Esophagus squamous epithelium (tissue), 5 donors: ENCODE results near the gene ARIH1. TPM values are rescaled to one million over a fixed set of nuclear protein-coding genes. Genes with fewer than 3 reads are reported as not detected.

Experiments
- DNase-seq: peaks from one replicate; lab custom pipeline; 2025; lab: John Stamatoyannopoulos, UW
- H3K27ac ChIP-seq, 4 donors: fragments of 200-600 bp; sonication (generic); one replicate each; pipeline ENCODE4 v1.5.1; 2016 to 2019; ENCODE audit warnings: mild to moderate bottlenecking in 1 of 4
- H3K27me3 ChIP-seq, 4 donors: fragments of 200-600 bp; sonication (generic); 1 replicate in 3 of 4; 2 replicates in 1 of 4; pipeline versions ENCODE4 v1.5.1 to v1.6.0; 2017 to 2021; ENCODE audit warnings: antibody characterized with exemption in 1 of 4
- H3K36me3 ChIP-seq, 3 donors: fragments of 200-600 bp; sonication (generic); one replicate each; pipeline ENCODE4 v1.5.1; 2016 to 2019
- H3K4me1 ChIP-seq, 3 donors: fragments of 200-600 bp; sonication (generic); one replicate each; pipeline ENCODE4 v1.5.1; 2017 to 2019
- H3K4me3 ChIP-seq, 4 donors: fragments of 200-600 bp; sonication (generic); 1 replicate in 3 of 4; 2 replicates in 1 of 4; pipeline ENCODE4 v1.5.1; 2016 to 2019; ENCODE audit warnings: mild to moderate bottlenecking in 2 of 4, moderate library complexity in 1 of 4
- H3K9me3 ChIP-seq, 3 donors: fragments of 200-600 bp; sonication (generic); one replicate each; pipeline ENCODE4 v1.5.1; 2016 to 2019
- CTCF ChIP-seq, 6 experiments: fragments of 450-650 bp in 4 of 6; fragments of 200-600 bp in 2 of 6; sonication (generic) in 2 of 6; IDR thresholded peaks; one replicate each; pipeline ENCODE4 v1.5.1; 2016 to 2019; ENCODE audit warnings: antibody characterized with exemption in 6 of 6, mild to moderate bottlenecking in 4 of 6, moderate library complexity in 4 of 6
- POLR2A ChIP-seq, 4 donors: fragments of 450-650 bp; IDR thresholded peaks; one replicate each; pipeline ENCODE4 v1.6.1; 2017; ENCODE audit warnings: antibody characterized with exemption in 4 of 4, mild to moderate bottlenecking in 4 of 4, moderate library complexity in 3 of 4
- WGBS, 2 donors: methylation state at CpG; one replicate each; pipeline ENCODE4 v1.1.5; 2018; 5-methylcytosine and 5-hydroxymethylcytosine counted together
- intact Hi-C: fragments of 100-400 bp; cut with DNase I; formaldehyde crosslinking; loops from one replicate; pipeline ENCODE4 v1.15.0; 2022
- total RNA-seq, 4 donors: library from RNA; depleted of rRNA; stranded (reverse); fragments of >200 nt; gene quantifications; one replicate each; pipeline ENCODE4 v1.1.0, GENCODE V29; 2016
- donor health status: DM: yes; HTN: yes; CAD: no.

Gene ARIH1
- total RNA-seq, 4 donors from 2014 or later = 26.2 to 40.1 (median 36.6) TPM

GRCh38 chr15:72450805-72451204 lies 23.3 kb upstream of the ARIH1 start:
- H3K4me3 ChIP-seq = no peak overlapping the region

GRCh38 chr15:72451224-72451623 lies 22.9 kb upstream of the ARIH1 start:
- intact Hi-C loops = no loop called here
- no peak overlapping the region for H3K27ac ChIP-seq
- DNase-seq = no peak
- H3K27me3 ChIP-seq = peaks cover 0 to 6% (median 0%) of the 10 kb centered on the region in 4 donors
- 69 to 73% methylated on average over 4 to 9 of the region's 9 CpGs for WGBS, 2 donors
- H3K36me3 ChIP-seq = no peaks in the 10 kb centered on the region
- TF ChIP-seq CTCF (IDR thresholded peaks at IDR 0.05) (no peak), POLR2A (IDR thresholded peaks at IDR 0.05) (no peak)
- no peaks in the 10 kb centered on the region for H3K9me3 ChIP-seq
- H3K4me1 ChIP-seq = no peaks in the 10 kb centered on the region
- H3K4me3 ChIP-seq = no peak overlapping the region

More at GRCh38 chr15:72450805-72451204, 23.3 kb upstream of the ARIH1 start:
- no peaks in the 10 kb centered on the region for H3K4me1 ChIP-seq
- H3K36me3 ChIP-seq = no peaks in the 10 kb centered on the region
- H3K27ac ChIP-seq = no peak overlapping the region
- no peak for TF ChIP-seq POLR2A (IDR thresholded peaks at IDR 0.05)
- no peak for TF ChIP-seq CTCF (IDR thresholded peaks at IDR 0.05)
- H3K9me3 ChIP-seq = no peaks in the 10 kb centered on the region
- DNase-seq = no peak
- WGBS, 2 donors = 73 to 79% methylated on average over 6 of the region's 6 CpGs
- intact Hi-C loops = no loop called here
- peaks cover 0 to 7% (median 0%) of the 10 kb centered on the region in 4 donors for H3K27me3 ChIP-seq

GRCh38 chr15:72456684-72457083 lies 17.4 kb upstream of the ARIH1 start:
- Histone ChIP-seq H3K27me3 (no peaks in the 10 kb centered on the region), H3K4me1 (peaks cover 0 to 5% (median 0%) of the 10 kb centered on the region in 3 donors)
- WGBS, 2 donors = 84 to 96% methylated on average over 6 to 7 of the region's 7 CpGs

GRCh38 chr15:72460402-72460801 lies 13.7 kb upstream of the ARIH1 start:
- intact Hi-C loops = no loop called here
- H3K4me1 ChIP-seq = peaks cover 0 to 10% (median 0%) of the 10 kb centered on the region in 3 donors
- H3K36me3 ChIP-seq = no peaks in the 10 kb centered on the region
- no peak for TF ChIP-seq CTCF (IDR thresholded peaks at IDR 0.05)
- TF ChIP-seq POLR2A (IDR thresholded peaks at IDR 0.05) = no peak
- H3K9me3 ChIP-seq = no peaks in the 10 kb centered on the region
- WGBS, 2 donors = 77 to 80% methylated on average over 3 of the region's 3 CpGs
- no peak overlapping the region for H3K4me3 ChIP-seq
- no peak for DNase-seq
- no peak overlapping the region for H3K27ac ChIP-seq
- H3K27me3 ChIP-seq = no peaks in the 10 kb centered on the region

More at GRCh38 chr15:72456684-72457083, 17.4 kb upstream of the ARIH1 start:
- Histone ChIP-seq H3K27ac (no peak overlapping the region), H3K9me3 (no peaks in the 10 kb centered on the region), H3K4me3 (no peak overlapping the region), H3K36me3 (no peaks in the 10 kb centered on the region)
- intact Hi-C loops = no loop called here
- DNase-seq = no peak
- TF ChIP-seq POLR2A (IDR thresholded peaks at IDR 0.05) = no peak
- TF ChIP-seq CTCF (IDR thresholded peaks at IDR 0.05) = no peak

- peaks cover 0 to 10% (median 0%) of the 10 kb centered on the region in 3 donors for H3K4me1 ChIP-seq
- intact Hi-C loops = no loop called here
- H3K36me3 ChIP-seq = no peaks in the 10 kb centered on the region
- H3K4me3 ChIP-seq = no peak overlapping the region
- WGBS, 2 donors = 78 to 89% methylated on average over 2 of the region's 2 CpGs
- H3K27me3 ChIP-seq = no peaks in the 10 kb centered on the region
- no peak for DNase-seq
- no peak for TF ChIP-seq CTCF (IDR thresholded peaks at IDR 0.05)
- no peak for TF ChIP-seq POLR2A (IDR thresholded peaks at IDR 0.05)
- no peaks in the 10 kb centered on the region for H3K9me3 ChIP-seq
- no peak overlapping the region for H3K27ac ChIP-seq
These were observed 10.4 kb upstream of the ARIH1 start for GRCh38 chr15:72463702-72464101.
